ENCODE data around the gene DISC1. TPM values are rescaled to one million over a fixed set of nuclear protein-coding genes. Genes with fewer than 3 reads are reported as not detected.
"Not testable (repeated sequence)": the region's sequence is repeated elsewhere in the genome, so short reads cannot be mapped to it uniquely, and the experiment has no call there.

The DISC1 gene
- total RNA-seq, 1 experiment from 2014 or later = 8.3 TPM

GRCh38 chr1:231872461-231872910 lies 245.9 kb downstream of the DISC1 start:
- DNase-seq (ENCODE audit: low read depth) = peak; percentile 49

DNA sequence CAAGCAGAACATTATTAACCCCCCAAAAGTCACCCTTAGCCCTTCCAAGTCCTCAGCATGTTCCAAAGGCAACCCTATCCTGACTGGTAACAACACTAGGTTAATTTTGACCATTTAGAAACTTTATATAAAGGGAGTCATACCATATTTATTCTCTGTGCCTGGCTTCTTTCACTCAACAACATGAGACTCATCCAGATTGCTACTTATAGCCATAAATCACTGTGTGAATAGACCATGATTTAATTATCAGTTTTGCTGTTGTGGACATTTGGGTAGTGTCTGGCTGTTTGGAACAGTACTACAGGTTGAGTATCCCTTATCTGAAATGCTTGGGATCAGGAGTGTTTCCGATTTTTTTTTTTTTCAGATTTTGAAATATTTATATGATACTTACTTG lies 252.1 kb downstream of the DISC1 start:
- DNase-seq (ENCODE audit: low read depth) = no peak

DNA sequence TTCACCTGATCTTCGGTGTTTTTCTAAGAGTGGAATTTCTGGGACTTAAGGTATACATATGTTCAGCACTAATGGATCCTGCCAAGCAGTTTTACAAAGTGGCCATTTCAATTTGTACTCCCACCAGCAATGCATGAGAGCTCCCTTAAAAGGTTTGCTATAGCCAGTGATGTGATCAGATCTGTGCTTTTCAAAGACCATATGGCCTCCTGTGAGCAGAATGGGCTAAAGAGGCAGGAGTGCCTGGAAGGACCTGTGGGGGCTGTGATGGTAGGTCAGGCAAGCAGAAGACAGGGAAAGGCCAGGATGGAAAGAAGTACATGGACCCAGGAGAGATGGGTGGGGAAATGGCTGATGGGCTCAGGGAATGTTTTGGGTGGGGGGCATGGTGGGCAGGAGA lies 252.7 kb downstream of the DISC1 start:
- DNase-seq (ENCODE audit: low read depth) = no peak

- no peak for DNase-seq (ENCODE audit: low read depth)
Observed at GRCh38 chr1:231882333-231882732, 255.7 kb downstream of the DISC1 start.

GRCh38 chr1:231882790-231883189 lies 256.2 kb downstream of the DISC1 start:
- DNase-seq (ENCODE audit: low read depth) = no peak

DNA sequence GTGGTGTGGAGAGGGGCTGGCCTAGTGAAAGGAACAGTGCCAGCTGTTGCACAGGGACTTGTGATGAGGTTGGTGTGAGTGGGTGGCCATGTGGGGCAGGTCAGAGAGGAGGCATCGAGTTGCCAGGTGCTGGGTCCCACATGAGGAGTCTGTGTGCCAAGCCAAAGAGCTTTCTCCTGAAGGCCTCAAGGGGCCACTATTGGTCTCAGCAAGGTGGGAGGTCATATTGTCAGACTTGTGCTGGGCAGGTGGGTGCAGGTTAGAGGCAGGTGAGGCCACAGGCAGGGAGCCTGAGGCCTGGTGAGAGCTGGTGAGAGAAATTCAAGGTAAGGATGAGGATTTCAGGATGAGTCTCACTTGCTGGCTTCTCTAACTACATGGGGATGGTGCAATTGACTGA lies 256.8 kb downstream of the DISC1 start:
- DNase-seq (ENCODE audit: low read depth) = no peak

DNA sequence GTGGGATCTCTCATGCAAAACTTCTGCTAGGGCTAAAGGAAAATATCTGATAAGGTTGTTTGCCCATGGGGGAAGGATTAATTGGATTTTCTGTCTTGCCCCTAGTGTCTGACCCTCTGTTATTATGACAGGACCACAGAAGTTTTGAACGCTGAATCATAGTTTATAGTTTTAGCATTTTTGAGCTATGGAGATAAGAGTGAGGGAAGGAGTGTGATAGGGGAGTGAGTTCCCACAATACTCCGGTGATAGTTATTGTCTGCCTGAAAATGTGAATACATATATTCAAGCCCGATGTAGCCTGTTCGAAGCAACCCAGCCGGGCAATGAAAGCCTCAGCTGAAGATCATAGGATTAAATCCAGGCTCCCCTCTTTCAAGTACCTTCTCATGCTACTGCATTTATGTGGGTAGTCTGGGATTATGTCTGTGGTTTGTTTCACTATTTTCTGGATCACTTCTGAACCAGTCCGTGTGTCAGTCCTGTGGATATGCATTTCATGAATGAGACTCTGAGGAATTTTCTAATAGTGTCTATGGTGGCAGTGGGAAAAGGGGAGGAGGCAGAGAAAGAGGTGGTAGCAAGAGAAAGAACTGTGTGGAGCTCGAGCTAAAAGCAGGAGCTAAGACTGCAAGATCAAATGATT lies 258.7 kb downstream of the DISC1 start:
- DNase-seq (ENCODE audit: low read depth) = peak; percentile 80

GRCh38 chr1:231887166-231887565 lies 260.6 kb downstream of the DISC1 start:
- DNase-seq (ENCODE audit: low read depth) = no peak

- DNase-seq (ENCODE audit: low read depth) = no peak
Observed at GRCh38 chr1:231887866-231888265, 261.3 kb downstream of the DISC1 start.

- DNase-seq (ENCODE audit: low read depth) = no peak
Observed at GRCh38 chr1:231890791-231891190, 264.2 kb downstream of the DISC1 start.

DNA sequence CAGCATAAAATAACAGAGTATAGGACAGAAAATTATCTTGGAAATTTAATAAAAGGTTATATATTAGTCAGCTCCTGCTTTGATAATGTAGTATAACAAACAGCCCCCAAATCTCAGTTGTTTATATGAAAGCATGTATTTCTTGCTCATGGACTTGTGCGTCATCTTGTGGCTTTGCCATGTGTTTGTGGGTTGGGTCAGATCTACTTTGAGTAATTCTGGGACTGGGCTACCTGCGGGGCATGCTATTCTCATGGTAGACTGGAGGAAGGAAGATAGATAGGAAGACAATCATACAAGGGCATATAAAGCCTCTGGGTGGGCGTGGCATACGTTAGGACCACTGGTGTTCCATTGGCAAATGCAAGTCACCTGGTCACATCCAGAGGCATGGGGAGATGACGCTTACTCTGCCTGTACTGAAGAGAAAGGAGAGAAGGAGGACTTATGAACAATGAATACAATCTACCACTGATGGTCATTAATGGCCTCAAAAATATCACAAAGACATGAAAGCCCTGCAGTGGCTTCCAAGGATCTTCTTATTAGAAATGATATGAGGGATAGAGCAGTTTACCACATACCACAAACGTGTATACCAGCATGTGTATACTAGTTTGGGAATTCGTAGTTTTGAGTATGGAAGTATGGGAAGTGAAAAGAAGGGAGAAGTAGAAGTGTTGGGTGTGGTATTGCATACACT lies 267.0 kb downstream of the DISC1 start:
- DNase-seq (ENCODE audit: low read depth) = no peak

DNA sequence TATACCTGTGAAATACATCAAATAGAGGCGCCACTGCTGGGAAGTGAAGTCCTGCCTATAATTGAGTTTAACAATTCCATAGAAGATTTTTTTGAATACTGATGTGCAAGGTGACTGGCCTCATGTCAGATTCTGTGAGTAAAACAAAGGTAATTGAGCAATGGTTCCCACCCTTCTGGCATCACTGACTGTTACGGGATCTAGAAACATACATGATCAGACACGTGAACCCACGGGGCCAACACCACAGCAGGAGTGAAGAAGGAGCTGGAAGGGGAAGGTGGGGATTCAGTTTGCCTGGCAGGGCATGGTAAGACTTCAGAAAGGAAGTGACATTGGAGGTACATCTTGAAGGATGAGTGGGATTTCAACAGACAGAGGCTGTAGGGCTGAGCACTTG lies 270.2 kb downstream of the DISC1 start:
- DNase-seq (ENCODE audit: low read depth) = no peak

DNA sequence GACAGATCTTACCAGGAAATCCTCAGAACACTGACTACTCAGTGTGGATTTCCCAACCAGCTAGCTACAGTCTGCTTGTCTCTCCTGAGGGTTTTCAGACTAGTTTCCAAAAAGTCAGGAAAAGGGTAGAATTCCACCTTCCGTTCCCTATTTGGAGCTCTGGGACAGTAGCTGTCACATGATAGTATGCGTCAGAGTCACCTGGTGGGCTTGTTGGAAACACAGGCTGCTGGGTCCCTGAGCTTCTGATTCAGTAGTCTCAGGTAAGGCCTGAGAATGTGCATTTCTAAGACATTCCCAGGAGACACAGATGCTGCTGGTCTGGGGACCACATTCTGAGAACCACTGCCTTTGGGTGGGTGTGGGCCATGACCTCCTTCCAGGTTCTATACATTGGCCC lies 272.5 kb downstream of the DISC1 start:
- no peak for DNase-seq (ENCODE audit: low read depth)

- no peak for DNase-seq (ENCODE audit: low read depth)
Observed at GRCh38 chr1:231899713-231900435, 273.3 kb downstream of the DISC1 start.

- DNase-seq (ENCODE audit: low read depth) = peak; percentile 5
Observed at GRCh38 chr1:231903586-231904081, 277.0 kb downstream of the DISC1 start.

GRCh38 chr1:231907310-231907709 lies 280.7 kb downstream of the DISC1 start:
- DNase-seq (ENCODE audit: low read depth) = not testable (repeated sequence)

GRCh38 chr1:231913493-231913892 lies 286.9 kb downstream of the DISC1 start:
- no peak for DNase-seq (ENCODE audit: low read depth)

DNA sequence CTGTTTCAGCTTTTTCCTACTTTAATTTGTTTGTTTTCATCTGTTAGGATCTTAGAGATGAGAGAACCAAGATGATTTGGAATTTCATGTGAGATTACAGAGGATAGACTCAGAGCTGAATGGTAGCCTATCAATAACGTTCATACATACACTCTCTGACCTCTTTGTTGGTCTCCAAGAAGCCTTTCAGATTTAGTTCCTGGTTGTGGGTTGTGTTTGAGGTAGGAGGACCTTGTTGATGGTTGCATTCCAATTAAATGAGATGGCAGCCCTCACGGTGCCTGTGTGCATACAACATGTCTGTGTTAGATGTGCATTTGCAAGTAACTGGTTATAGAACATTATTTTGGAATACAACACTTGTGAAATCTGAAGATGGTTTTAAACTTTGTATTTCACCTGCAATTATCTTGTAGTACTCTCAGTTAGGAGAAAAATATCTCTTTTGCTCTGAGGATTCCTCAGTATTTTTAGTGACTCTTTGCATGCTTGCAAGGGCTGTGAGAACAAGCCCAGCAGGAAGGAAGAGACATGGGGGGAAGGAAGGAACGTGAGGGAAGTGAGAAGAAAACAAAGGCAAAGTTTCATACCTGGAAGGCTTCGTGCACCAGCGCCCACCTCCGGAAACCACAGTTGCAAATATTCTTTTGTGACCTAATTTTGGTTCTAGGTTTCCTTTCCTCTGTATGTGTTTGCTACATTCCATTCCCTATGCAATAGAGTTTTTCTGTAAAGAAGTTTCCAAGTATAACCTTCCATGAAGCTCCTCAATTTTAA lies 291.8 kb downstream of the DISC1 start:
- peak; percentile 73 for DNase-seq (ENCODE audit: low read depth)

- no peak for DNase-seq (ENCODE audit: low read depth)
Observed at GRCh38 chr1:231919239-231919885, 292.8 kb downstream of the DISC1 start.

DNA sequence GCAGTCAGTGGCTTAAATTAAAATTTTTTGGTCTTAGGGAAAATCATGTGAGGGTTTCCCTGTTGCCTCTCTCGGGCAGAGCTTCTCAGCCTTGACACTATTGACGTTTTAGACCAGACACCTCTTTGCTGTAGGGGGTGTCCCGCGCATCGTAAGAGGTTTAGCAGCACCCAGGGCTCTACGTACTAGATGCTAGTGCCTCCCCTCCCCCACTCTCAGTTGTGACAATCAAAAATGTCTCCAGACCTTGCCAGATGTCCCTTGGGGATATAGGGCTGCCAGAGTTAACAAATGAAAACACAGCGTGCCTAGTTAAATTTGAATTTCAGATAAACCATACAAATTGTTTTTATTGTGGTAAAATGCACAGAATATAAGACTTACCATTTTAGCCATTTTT lies 293.3 kb downstream of the DISC1 start:
- DNase-seq (ENCODE audit: low read depth) = no peak

Data from LHCN-M2 (cell line).